GM21360 (cell line): ENCODE data around the gene HIF3A.

Experiments used
- ATAC-seq: cut with Tn5 transposase; IDR thresholded peaks from one replicate; pipeline ENCODE4 v1.9.1; 2021; ENCODE audit warnings: mild to moderate bottlenecking, moderate library complexity; ENCODE audit not compliant: unreplicated experiment

The HIF3A gene

DNA sequence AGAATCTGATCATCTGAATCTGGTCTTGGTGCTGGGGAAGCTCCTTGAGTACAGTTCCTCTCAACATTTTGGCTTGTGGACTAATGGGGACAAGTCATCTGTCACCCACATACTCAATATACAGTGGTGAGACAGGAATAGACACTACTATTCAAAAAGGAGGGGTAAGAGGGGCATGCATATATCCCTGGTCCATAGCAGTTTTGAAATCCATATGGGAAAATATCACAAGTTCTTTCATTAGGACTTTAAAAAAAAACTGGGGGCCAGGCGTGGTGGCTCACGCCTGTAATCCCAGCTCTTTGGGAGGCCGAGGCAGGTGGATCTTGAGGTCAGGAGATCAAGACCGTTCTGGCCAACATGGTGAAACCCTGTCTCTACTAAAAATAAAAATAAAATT is 29.8 kb downstream of the HIF3A start:
- no peak for ATAC-seq

DNA sequence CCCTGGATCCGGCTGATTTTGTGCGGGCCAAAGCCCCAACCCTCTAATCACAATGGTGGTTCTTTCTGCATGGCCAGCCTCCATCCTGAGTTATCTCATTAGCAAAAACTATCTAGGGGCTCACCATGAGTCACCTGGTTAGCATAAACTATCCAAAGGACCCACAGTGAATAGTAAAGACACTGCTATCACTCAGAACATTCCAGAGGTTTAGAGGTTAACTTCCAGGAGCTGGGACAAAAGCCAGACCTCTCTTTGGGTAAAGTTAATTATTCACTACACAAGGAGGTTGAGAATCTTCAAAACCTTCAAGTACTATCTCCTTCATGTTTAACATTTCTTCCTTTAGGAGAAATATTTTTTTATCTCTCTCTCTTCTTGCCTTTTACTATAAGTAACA is 31.2 kb downstream of the HIF3A start:
- no peak for ATAC-seq

DNA sequence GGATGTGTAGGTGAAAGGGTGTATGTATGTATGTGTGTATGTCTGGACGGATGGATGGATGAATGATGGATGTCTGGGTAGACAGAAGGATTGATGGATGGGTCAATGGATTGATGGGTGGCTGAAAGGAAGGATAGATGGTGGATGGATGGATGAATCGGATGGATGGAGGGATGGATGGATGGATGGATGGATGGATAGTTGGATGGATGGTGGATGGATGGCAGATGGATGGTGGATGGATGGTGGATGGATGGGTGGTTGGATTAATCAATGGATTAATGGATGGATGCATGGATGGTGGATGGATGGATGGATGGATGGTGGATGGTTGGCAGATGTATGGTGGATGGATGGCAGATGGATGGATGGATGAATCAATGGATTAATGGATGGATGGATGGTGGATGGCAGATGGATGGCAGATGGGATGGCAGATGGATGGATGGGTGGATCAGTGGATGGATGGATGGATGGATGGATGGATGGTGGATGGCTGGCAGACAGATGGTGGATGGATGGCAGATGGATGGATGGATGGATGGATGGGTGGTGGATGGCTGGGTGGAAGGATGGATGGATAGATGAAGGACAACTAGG is 33.6 kb downstream of the HIF3A start:
- no peak for ATAC-seq

DNA sequence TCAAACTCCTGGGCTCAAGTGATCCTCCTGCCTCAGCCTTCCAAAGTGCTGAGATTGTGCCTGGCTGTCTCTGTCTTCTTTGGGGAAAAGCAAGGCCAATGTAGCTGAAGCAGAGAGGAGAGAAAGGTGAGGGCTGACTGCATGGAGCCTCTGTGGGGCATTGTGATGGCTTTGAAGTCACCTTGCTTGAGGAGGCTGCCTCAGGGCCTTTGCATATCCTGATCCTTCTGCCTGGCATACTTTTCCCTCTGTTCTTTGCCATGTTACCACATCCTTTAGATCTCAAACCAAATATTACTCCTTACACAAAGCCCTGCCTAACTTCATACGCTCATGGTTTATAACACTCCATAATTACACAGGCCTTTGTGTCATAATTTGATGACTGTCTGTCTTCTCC is 40.6 kb downstream of the HIF3A start:
- no peak for ATAC-seq

DNA sequence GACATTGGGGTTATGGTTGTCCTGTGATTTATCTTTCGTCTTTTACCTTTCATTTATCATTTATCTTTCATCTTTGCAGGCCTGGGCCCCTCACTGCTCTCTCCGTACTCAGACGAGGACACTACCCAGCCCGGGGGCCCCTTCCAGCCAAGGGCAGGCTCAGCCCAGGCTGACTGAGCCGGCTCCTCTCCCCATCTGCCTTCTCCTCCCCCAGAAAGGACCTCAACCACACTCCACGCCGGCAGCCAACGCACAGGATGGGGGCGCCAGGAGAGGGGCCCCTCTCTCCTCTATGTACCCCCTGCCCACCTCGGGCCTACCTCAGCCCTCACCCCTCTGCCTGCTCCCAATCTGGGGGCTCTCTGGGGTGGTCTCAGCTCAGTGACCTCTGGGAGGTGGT is 42.6 kb downstream of the HIF3A start:
- no peak for ATAC-seq

DNA sequence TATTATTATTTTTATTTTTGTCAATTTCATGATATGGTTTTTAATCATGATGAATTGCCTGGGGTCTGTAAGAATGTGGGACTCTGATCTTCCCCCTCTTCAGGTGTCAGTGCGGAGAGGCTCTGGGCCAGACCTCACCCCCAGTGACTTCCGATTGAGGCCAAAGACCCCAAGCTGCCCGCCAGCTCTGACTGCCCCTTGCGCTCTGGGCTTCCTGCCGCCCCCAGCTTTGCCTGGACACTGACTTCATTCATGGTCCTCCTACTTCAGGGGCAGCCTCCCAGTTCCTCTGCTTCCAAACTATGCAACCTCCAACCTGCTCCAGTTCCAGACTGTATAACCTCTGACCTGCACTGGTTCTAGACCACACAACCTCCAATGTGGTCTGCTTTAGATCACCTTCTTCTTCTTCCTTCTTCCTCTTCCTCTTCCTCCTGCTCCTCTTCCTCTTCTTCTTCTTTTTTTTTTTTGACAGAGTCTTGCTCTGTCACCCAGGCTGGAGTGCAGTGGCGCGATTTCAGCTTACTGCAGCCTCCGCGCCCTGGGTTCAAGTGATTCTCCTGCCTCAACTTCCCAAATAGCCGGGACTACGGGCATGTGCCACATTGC is 43.3 kb downstream of the HIF3A start:
- ATAC-seq = no peak

DNA sequence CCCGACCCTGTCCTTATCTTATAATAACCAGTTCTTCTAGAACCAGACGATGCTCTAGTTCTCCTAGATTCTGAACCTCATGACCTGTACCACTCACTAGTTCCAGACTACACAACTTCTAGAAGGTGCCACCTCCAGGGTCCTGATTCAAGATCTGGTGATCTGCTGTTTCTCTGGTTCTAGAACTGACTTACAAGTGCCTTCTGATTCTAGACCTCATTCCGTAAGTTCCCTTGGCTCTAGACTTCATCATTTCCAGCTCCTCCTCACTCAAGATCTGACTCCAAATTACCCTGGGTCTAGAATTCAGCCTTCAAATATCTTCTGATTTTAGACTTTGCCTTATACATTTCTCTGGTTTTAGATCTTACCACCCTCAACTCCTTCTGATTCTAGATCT is 45.1 kb downstream of the HIF3A start:
- no peak for ATAC-seq

DNA sequence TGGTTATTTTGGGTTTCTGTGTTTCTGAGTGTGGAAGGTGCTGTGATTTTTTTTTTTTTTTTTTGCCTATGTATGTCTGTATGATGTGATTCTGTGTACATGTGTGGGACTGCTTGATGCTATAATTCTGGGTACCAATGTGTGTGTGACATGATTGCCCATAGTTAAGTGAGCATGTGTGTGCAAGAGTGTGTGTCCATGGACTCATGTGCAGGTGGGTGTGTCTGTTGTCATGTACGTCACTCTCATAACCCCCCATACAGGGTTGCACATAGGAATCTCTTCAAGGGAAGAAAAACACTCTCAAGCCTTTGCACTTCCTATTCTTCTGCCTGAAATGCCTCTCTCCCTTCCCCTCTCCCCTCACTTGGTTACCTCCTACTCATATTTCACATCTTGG is 47.5 kb downstream of the HIF3A start:
- no peak for ATAC-seq

DNA sequence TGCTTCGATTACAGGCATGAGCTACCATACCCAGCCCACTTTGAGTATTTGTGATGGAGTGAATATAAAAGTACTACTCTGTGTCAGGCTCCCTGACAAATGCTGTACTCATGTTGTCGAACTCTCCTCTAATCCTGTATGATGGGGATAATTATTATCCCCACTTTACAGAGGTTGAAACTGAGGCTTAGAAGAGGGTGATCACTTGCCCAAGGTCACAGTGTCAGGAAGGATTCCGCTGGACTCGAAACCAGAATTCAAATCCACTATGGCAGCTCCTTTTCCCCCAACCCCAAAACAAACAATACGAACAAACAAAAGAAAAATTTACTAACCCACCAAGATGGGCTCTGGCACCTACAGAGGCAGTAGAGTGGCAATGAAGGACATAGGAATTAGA is 48.3 kb downstream of the HIF3A start:
- ATAC-seq = no peak

DNA sequence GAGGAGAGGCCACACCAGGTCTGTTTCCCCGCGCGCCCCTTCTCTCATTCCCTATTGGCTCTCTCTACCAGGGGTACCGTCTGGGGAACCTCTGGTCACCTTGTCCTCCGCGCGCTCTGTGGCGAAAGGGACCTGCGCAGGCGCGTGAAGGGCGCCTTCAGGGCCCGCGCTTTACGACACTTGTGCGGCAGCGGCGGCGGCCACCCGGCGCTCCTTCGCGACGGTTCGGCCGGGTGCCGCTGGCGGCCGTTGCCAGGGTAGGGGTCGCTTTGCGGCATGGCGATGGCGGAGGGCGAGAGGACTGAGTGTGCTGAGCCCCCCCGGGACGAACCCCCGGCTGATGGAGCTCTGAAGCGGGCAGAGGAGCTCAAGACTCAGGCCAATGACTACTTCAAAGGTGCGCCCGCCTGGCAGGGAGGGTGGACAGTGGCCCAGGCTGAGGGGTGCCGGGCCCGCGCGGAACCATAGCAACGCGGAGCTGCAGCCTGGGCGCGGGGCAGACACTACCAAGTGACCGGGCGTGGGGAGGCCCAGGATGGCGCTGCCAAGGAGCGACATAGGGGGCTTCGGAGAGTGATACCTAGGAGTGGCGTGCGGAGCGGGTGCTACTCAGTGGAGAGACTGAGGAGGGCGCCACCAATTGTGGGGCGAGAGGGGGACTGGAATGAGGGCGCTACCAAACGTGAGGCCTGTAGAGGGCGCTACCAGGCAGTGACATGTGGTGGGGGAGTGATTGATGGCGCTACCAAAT is 50.2 kb downstream of the HIF3A start, which contains the start of gene PPP5C:
Gene PPP5C, plus strand, starts transcription at position 267 of the 751 bp plus-strand sequence. Its CDS starts 10 bp downstream, at position 277.
- ATAC-seq = peak; percentile 49

DNA sequence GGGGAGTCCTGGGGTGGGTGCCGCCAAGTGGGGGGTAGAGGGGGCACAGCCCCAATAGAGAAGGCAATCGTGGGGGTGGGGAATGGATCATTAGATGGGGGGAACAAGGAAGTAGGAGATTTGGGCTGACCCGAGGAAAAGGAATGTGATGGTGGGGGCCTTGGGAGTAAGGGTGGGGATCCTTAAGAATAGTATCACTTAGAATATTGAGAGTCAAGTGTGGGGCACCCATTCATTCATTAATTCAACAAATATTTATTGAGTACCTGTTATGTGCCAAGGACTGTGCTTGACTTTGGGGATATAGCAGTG is 50.7 kb downstream of the HIF3A start:
- no peak for ATAC-seq

DNA sequence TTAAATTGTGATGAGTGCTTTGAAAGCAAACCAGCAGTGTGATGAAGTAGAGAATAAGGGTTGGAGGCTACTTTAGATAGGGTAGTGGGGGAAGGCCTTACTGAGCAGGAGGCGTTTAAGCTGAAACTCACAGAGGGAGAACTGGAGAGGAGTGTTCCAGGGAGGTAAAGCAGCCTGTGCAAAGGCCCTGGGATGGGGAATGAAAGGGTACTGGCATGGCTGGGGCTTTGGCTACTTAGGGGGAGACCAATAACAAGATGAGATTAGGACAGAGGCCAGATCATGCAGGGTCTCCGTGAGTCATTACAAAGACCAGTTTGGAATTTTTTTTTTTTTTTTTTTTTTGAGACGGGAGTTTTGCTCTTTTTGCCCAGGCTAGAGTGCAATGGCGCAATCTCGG is 51.1 kb downstream of the HIF3A start:
- ATAC-seq = no peak

DNA sequence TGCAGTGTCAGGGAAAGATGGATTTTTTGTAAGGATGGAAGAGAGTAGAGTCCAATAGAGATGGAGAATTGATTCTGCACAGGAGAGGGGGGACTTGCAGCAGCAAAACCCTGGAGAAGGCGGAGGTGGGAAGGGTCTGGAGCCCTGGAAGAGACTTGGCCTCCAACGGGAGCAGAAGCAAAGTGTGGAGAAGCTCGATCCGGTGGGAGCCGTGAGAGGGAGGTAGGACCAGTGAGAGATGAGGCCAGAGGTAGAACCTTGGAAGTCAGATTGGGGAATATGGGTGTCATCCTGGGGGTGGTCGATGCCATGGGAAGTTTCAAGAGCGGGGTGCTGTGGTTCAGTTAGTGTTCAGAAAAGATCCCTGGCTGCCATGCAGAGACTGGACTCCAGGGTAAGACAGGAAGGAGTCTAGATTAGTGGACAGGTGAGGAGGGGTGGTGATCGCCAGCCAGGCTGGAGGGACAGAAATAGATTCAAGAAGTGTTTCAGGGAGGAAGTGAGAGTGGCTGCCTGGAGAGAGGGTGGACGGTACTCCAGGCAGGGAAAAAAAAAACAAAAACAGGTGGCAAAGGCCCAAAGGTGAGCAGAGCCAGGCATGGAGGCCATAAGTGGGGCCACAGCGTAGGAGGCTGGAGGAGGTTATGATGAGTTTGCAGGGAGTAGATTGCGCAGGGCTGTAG is 52.6 kb downstream of the HIF3A start:
- ATAC-seq = no peak

DNA sequence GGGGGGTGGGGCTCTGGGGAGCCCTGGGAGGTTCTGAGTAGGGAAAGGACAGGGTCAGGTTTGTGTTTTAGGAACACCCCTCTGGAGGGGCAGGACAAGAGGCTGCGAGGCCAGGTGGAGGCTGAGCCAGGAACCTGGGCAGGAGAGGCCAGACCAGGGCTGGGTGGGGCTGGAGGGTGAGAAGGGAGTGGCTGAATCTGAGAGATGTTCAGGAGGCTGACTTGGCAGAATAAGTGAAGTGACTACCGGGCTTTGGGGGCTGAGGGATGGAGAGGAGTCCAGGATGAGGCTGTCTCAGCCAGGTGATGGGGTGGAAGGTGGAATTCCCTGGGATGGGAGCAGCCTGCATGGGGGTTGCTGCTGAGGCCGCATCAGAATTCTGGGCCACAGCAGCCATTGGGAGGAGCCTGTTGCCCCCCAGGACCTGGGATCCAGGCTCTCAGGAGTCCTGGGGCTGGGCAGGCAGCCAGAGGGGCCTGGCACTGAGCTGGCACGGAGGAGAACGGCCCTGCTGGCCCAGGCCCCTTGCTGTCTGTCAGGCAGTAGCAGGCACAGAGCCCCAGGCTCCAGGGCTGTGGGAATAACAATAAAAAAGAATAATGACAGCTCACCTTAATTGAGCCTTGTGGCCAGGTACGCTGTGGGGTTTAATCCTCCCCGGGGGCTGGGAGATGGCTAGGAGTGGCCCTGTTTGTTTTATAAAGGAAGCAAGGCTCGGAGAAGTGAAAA is 53.4 kb downstream of the HIF3A start:
- ATAC-seq = no peak

DNA sequence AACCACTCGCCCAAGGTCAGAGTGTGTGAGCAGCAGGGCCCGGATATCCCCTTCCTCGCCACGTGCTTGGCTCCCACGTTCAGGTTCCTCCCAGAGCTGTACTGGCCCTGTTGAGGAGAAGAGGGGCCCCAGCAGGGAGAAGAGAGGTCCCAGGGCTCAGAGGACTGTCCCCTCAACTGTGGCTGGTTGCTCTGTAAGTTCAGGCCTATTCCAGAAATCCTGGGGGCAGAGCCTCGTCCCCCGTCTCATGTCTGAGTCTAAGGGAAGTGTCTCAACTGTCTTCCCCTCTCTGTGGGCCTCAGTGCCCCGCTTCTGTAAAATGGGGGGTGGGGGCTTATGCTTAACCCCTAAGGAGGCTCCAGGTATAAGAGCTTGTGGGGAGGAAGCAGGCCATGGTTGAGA is 53.9 kb downstream of the HIF3A start:
- ATAC-seq = no peak

DNA sequence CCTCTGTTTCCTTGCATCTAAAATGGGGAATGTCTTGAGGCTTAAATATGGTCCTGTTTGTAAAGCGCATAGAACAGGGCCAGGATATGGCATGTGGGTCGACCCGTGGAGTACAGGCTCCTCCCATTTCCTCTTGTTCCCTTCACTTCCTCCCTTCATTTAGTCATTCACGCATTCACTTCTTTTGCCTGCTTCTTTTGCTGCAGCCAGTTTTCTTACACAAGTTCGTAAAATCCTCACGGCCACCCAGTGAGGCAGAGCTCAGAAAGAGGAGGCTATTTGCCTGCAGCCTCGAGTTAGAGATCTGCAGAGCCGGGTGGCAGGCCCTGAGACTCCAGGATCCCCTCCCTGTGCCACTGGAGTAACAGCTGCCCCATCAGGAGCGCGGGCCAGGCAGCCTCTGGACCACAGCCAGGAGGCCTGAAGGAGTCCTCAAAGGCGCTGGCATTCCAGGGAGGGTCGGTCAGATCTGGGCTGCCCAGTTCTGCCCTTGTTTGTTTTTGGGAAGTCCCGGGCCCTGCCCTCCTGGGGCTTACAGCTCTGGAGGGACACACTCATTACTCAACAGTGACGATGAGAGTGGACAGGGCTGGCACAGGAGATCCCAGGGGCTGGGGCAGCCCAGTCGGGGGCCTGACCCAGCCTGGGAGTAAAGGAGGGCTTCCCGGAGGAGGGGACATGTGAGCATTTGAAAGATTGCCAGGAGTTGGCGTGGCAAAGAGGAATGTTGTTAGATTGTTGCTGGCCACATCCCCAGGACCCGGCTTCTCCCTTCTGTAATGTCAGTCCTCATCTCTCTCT is 54.6 kb downstream of the HIF3A start:
- ATAC-seq = no peak

DNA sequence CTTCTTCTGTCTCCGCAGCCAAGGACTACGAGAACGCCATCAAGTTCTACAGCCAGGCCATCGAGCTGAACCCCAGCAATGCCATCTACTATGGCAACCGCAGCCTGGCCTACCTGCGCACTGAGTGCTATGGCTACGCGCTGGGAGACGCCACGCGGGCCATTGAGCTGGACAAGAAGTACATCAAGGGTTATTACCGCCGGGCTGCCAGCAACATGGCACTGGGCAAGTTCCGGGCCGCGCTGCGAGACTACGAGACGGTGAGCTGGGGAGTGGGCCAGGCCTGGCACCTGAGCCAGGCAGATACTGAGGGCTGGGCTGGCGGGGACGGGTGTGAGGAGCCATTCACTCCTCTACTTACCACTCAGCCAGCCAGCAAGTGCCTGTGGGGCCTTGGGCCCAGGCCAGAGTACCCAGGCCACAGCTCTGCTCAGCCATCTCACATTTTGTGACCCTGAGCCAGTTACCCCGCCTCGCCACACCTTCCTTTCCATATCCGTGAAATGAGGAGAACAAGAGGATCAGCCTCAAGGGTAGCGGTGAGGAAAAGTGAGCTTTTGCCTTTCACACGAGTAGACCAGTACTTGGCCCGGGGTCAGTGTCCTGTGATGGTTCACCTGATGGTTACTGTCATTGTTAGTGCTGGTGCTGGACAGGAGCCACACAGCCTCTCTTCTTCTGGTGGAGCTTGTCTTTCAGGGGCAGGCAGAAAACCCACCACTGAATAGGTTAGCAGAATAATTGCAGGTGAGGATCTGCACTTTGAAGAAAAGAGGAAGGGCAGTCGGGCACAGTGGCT is 57.1 kb downstream of the HIF3A start:
- no peak for ATAC-seq

DNA sequence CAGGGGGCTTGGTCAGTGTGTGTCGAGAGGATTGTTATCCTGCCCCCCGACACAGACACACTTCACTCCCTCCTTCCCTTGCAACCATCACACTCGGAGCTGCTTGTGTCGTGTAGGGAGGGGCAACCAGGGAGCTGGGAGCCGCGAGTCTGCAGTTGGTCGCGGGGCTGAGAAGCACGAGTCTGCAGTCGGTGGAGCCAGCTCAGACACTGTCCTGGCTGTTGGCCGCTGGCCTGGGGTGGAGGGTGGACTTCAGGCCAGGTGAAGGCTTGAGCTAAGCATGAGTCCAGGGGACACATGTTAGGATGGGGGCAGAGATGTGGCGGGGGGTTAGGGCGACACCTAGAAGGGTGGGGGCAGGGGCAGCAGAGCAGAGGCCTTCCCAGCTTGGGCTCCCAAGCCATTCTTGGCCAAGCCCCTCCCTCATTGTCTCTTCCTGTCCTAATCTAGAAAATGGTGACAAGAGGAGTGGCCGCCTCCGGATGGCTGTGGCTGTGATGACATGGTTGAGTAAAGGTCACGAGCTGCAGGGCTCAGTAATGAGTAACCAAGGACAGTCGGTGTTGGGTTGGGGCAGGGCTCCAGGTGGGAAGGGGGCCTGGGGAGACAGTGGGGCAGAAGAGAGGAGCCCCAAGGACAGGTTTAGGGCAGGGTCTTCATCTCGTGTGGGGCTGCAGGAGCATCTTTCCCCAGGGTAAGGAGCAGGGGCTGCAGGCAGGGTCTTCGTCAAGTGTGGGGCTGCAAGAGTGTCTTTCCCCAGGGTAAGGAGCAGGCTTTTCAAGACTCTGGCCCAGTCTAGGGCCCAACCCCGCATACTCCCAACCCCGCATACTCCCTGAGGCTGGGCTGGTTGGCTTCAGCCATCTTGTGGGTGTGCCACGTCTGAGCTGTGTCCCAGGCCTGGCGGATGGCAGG is 58.6 kb downstream of the HIF3A start:
- no peak for ATAC-seq
